HG02840 (cell line): Measurements from ENCODE around the gene RRP1B.
"Not testable (repeated sequence)": the region's sequence is repeated elsewhere in the genome, so short reads cannot be mapped to it uniquely, and the experiment has no call there.

Experiments used
- ATAC-seq: cut with Tn5 transposase; IDR thresholded peaks from one replicate; pipeline ENCODE4 v1.9.1; 2021; ENCODE audit warnings: mild to moderate bottlenecking, moderate library complexity, moderate number of reproducible peaks; ENCODE audit not compliant: unreplicated experiment, low FRiP score

Gene RRP1B

DNA sequence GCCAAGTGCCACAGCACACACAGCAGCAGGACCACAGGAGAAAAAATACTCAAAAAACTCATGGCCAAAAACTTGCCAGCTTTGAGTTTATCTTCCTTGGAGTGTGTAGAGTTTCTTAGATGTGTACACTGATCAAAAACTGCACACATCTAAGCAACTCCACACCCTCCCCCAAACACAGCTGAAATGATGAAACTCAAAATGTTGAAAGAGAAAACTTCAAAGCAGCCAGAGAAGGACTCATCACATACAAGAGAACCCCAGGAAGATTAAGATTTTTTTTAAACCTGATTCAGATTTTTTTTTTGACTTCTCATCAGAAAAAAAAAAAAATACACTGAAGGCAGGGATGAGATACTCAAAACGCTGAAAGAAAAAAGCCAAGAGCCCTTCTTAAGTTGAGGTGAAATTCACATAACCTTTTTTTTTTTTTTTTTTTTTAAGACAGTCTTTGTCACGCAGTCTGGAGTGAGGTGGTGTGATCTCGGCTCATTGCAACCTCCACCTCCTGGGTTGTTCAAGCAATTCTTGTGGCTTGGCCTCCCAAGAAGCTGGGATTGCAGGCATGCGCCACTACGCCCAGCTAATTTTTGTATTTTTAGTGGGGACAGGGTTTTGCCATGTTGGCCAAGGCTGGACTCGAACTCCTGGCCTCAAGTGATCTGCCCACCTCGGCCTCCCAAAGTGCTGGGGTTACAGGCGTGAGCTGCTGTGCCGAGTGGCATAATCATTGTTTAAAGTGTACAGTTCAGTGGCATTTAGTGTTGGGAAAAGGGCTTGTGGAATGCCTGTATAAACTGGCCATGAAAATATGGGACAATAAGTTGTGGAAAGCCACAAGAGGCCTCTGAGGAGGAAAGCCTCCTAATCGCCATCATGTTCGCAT is 38.6 kb downstream of the RRP1B start:
- ATAC-seq: no peak

DNA sequence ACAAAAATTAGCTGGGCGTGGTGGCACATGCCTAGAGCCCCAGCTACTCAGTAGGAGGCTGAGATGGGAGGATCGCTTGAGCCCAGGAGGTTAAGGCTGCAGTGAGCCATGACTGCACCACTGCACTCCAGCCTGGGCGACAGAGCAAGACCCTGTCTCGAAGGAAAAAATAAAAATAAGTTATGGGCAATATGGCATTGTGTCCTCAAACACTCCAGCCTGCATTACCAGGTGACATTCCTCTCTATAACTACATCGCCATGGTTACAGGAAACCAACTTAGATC is 40.1 kb downstream of the RRP1B start:
- ATAC-seq: not testable (repeated sequence)

DNA sequence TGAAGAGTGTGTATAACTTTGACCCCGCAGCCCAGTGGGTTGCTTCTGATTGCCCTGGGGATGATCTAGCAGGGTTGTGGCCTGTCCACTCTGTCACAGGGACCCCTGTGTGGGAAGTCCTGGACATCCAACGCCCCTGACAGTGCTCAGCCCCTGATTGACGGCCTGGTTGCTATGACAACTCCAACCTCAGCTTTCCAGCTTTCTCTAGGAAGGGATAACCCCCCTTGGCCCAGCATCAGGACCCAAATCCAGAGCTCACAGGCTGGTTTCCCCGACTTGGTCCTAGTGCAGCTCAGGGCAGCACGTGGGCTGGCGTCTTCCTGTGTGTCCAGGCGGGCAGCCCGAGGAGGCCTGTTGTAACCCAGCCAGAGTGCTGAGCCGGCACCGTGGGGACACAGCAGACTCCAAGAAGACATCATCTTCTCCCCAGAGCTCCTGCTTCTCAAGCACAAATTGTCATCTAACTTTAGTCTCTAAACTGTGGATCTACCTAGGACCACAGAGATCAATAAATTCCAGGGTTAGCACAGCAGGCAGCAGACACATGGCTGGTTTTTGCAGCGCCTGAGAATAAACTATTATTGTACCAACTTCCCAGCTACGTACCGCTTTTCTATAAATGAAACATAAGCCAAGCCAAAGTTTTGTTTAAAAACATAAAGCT is 40.7 kb downstream of the RRP1B start:
- ATAC-seq: no peak

DNA sequence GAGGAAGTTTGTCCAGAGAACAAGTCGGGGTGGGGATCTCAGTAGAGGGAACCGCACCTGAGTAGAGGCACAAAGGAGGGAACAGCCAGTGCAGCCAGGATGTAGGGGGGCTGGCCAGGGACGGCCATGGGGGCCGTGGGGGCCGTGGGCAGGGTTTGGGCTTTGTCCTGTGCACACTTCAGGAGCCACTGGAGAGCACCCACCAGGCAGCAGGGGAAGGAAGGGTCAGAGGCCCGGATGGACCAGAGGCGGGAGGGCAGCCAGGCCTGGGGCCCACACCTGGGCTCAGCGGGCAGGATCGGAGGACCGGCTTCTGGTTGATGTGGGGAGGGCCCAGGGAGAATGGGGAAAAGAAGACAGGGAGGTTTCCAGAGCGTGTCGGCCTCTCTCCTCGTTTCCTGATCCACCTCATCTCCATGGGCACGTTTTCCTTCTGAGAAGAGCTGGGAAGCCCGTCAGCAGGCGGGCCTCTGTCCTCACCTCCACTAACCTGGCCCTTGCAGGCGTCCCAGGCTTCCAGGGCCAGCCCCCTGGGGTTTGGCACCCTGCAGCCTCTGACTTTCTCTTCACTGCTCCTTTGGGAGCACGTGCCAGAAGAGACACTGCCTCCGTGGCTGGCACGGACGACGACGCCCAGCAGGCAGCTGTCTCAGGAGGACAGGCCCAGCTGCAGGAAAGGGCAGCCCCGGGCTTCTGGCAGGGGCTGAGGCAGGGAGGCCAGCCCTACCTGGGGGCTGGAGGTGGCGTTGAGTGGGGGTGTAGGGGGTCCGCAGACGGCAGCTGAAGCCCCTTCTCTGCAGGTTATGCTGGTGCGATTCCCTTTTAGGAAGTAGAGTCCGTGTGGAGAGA is 42.8 kb downstream of the RRP1B start:
- ATAC-seq: no peak

DNA sequence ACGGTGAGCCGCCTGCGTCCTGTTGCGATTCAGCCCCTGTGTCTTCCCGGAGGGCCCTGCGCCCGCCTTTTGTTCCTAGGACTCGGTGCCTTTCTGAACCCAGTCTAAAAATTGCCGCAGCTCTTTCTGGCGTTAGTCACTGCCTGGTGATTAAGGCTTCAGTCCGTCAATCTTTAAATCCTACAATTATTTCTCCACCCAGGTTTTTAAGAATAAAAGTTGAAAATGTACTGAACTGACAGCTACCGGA is 43.4 kb downstream of the RRP1B start:
- no peak for ATAC-seq

DNA sequence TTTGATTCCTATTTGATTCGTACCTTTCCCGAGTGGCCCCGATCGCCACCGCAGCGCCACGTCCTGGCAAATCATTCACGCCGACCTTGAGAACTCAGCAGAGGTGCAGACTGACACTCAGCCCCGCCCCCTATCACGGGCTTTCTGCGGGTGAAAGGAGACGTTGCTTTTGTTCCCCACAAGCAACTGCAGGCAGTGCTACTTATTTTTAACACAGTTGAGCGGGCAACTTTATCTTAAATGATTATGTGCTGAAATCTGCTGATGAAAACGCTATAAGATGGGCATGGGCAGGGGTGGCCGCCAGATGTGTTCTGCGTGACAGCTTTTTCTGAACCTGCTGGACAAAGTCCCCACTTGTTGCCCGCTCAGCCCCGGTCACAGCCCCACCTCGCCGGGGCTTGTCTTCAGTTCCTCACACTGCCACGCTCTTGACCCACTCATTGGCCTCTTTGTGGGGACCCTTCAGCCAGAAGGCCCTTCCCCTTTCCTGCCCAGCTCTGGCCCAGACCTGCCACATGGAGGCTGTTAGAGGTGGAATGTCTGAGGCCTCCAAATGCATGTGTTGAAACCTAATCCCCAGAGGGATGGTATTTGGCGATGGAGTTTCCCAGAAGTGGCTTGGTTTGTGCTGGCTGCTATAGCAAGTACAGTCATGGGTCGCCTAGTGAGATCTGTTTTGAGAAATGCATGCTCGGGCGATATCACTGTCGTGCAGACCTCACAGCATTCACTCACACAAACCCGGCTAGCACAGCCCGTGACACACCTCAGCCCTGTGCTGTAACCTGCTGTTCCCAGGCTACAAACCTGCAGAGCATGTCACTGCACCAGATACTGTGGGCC is 43.9 kb downstream of the RRP1B start:
- no peak for ATAC-seq

DNA sequence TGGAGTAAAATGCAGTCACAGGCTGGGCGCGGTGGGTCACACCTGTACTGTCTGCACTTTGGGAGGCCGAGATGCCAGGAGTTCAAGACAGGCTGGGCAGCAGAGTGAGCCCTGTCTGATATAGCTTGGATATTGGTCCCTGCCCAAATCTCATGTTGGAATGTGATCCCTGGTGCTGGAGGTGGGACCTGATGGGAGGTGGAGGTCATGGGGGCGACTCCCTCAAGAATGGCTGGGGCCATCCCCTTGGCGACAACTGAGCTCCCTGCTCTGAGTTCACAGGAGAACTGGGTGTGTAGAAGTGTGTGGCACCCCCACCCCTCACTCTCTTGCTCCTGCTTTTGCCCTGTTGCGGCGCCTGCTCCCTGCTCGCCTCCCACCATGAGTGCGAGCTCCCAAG is 48.1 kb downstream of the RRP1B start:
- ATAC-seq: no peak

DNA sequence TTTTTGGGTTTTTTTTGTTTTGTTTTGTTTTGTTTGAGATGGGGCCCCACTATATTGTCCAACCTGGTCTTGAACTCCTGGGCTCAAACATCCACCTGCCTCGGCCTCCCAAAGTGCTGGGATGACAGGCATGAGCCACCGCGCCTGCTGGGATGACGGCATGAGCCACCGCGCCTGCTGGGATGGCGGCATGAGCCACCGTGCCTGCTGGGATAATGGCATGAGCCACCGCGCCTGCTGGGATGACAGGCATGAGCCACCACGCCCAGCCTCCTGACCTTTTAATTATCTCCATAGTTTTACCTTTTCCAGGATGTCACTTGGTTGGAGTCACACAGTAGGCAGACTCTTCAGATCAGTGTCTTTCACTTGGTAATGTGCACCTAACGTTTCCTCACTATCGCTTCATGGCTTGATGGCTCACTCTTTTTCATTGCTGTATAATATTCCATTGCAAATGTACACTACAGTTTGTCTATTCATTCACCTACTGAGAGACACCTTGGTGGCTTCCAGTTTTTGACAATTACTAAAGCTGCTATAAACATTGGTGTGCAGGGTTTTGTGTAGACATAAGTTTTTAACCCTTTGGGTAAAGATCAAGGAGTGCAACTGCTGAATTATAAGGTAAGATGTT is 49.5 kb downstream of the RRP1B start:
- no peak for ATAC-seq

DNA sequence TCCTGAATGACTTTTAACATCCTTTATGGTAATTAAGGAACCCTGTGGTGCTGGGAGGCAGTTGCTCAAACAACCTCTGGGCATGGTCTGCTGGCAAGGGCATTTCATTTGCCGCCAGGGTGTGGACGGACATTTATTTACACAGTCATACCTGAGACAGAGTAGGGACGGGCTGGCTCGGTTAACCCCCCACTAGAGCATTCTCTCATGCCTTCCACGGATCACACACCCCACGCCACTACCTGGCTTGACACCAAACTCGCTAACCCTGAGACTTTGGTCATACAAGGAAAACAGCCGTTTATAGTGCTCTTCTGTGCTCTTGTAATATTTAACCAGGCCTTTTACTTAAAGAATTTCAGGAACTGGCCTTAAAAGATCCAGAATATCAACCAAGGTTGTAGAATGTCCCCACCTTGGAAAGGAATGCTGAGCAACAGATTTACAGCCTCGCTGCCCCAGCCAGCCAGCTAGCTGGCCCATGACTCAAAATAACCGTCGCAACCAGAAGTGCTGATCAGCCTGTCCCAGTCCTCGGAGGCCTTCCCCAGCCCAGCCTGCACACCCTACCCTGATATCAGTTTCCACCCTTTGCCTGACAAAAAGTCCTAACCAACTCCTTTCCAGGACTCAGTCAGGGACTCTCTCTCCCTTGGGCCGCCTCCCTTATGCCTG is 53.0 kb downstream of the RRP1B start:
- ATAC-seq: no peak

DNA sequence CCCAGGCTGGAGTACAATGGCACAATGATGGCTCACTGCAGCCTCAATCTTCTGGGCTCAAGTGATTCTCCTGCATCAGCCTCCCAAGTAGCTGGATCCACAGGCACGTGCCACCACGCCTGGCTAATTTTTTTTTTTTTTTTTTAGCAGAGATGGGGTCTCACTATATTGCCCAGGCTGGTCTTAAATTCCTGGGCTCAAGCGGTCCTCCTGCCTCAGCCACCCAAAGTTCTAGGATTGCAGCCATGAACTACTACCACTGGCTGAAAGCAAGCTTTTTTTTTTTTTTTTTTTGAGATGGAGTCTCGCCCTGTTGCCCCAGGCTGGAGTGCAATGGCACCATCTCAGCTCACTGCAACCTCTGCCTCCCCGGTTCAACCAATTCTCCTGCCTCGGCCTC is 53.8 kb downstream of the RRP1B start:
- ATAC-seq: not testable (repeated sequence)

DNA sequence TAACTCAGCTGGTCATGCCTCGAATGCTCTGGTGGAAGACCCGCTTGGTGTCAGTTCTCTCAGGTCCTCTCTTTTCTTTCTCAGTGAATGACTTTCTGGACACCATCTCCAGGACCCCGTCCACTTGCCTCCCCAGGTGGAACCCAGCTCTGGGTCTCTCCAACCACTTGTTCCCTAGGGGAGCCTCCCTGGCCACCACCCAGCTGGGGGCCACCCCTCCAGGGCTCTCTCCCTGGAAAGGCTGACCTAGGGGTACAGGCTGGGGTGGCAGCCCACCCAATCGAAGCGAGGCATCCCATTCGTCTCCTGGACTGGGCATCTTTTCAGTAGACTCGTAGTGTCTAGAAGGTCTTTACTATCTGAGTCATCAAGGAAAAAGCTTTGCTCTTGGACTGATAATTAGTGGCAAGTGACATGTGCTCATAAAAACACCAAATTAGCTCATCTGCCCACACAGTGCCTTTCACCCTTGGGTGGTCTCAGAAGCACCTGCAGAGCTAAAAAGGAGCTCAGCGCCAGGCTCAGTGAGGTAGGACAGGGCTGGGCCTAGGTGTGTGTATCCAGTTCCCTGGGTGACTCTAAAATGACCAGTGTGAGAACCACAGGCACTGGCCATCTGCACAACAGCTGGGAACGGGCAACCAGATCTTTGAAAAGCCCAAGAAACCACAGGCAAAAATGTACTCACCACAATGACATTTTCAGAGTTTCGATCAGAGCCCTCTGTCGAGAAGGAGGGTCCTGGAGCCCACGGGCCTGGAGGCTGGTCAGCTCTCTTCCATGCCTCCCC is 57.2 kb downstream of the RRP1B start:
- no peak for ATAC-seq

DNA sequence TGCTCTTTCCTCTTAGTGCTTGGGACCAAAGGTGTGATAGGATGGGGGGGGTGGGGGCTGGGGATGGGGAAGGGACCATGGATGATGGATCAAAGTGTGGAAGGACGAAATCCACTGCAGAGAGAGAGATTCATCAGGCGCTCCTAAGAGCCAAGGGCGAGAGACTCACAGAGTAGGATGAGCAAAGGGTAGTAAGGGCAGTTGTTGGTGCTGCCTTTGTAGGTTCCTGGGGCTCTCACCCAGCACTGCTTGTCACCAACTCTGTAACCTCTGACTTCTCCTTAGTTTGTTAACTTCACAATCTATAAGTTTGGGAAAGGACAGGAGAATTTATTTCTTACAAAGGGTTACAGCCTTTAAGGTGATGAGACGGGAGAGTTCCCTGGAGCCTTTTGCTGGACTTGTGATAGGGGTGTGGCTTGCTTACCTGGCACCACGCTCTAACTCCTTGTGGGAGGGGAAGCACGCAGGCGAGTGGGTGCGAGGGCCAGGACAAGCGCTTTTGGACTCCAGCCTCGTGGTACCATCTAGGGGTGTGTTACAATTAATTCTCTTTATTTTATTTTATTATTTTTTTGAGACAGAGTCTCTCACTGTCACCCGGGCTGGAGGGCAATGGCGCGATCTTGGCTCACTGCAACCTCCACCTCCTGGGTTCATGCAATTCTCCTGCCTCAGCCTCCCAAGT is 58.0 kb downstream of the RRP1B start:
- no peak for ATAC-seq

DNA sequence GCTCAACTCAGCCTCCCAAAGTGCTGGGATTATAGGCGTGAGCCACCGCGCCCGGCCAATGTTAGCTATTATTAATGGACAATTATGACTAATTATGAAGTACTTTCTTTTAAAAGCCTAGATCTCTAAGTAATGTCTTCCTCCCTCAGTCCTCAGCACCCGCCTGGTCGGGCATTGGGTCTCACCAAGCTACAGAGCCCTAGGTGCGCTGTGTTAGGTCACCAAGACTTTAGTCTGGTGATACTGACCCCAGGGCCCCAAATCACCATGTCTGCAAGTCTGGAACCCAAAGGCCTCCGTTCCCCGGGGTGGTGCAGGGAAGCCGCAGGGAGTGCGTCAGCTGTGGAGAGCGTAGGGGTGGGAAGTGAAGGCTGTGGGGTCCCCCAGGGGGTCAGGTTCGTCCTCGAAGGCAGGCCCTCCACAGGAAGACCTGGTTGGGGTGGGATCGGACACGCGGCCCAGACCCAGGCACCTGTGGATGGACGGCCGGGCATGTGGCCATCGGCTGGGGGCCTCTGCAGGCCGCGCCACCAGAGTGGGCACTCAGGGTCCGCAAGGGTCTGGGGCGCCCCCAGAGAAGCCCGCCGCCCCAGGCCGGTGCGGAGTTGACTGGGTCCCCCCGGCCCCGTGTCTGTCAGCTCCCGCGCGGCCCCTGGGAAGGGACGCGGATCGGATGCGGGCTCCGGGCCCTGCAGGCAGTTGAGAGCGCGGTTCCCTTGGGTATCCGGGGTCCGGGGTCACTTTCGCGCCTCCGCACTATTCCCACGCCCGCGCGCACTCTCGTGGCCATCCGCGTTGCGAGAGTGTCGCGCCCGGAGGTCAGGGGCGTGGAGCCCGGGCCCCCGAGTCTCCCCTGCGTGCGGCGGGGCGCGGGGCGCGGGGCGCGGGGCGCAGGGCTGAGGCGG is 58.9 kb downstream of the RRP1B start:
- ATAC-seq: no peak

DNA sequence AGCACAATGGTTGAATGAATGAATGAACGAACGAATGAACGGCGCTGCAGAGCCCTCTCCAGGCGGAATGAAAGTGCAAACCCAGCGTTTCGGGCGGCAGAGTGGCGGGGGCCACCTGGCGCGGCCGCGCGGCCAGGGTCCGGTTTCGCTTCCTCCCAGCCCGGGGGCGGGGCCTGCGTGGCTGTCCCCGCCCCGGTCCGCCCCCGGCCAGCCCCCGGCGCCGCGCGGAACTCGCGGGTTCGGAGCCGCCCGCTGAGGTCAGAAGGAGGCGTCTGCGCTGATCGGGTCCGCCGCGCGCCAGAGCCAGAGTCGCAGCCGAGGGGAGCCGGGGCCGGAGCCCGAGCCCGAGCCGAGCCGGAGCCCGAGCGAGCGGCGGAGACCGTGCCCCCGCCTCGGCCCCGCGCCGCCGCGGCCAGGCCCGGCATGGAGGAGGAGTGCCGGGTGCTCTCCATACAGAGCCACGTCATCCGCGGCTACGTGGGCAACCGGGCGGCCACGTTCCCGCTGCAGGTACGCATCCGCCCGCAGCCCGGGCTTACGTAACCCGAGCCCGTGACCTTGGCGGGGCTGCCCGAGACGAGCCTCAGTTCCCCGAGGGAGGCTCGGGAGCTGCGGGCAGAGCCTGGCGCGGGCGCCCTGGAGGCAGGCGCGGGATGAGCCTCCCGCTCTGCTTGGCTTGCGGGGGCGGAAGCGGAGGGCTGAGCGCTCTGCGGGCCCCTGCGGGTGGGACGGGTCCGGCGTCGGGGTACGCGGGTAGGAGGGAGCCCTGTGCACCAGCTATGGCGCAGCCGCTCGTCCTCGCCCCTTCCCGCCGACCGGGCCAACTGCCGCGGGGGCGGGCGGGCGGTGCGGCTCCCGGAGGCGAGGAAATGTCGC is 59.8 kb downstream of the RRP1B start, which contains the start of gene PDXK:
Gene PDXK, plus strand, starts transcription at position 258 of the 876 bp plus-strand sequence. Its CDS starts 166 bp downstream, at position 424.
- peak; percentile 60 for ATAC-seq

DNA sequence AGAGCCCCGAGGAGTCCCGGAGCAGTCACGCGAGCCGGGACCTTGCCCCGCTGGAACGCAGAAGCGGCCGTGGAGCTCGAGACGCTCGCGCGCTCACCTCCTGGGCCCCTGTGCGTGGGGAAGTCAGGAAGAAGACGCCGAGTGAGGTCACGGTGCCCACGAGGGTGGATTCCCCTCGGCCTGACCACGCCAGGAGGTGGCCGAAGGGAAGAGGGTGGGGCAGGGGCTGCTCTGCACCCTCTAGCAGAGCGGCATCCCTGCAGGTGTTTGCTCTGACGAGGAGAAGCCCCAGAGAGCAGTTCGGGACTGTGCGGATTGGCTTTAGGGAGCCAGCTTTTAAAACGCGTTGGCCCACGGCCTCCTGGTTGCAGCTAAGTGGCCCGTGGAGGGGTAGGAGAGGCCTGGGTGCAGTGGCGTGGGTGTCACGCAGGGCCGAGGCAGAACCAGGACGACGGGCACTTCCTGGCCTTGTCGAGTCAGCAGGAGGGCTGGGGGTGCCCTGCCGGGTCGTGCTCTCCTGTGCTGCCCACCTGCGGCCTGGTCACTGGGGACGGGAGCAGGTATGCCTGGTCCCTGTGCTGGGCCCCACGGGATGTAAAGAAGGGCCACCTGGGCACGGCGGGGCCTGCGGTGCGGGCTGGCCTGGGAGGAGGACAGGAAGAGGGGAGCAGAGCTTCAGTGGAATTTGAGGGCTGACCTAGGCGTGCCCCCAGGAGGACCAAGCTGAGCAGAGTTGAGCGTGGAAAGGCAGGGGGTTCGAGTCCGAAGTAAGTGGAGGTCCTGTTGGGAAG is 60.6 kb downstream of the RRP1B start:
- no peak for ATAC-seq
